K562 (cell line): ENCODE data around the gene TRMT10B. TPM values are rescaled to one million over a fixed set of nuclear protein-coding genes. Genes with fewer than 3 reads are reported as not detected.

Experiments used
- ARNT ChIP-seq, 2 experiments: fragments of 450-650 bp; IDR thresholded peaks; 2 replicates each; pipeline ENCODE4 v1.6.1; 2016; ENCODE audit warnings: mild to moderate bottlenecking in 1 of 2
- BCOR ChIP-seq: fragments of 450-650 bp; IDR thresholded peaks from 2 replicates; pipeline ENCODE4 v1.6.1; 2016
- BMI1 ChIP-seq: fragments of 150-350 bp; IDR thresholded peaks from 2 replicates; pipeline ENCODE4 v1.6.1; 2014; ENCODE audit warnings: low read length
- CSDE1 ChIP-seq, 2 experiments: fragments of 450-650 bp; IDR thresholded peaks; 2 replicates each; pipeline ENCODE4 v1.6.1; 2016; ENCODE audit warnings: mild to moderate bottlenecking in 1 of 2
- ESRRA ChIP-seq: fragments of 450-650 bp; IDR thresholded peaks from 2 replicates; pipeline ENCODE4 v1.6.1; 2014; ENCODE audit warnings: low read depth, mild to moderate bottlenecking, moderate library complexity, borderline replicate concordance
- ETS1 ChIP-seq: conservative IDR thresholded peaks from 2 replicates; pipeline ENCODE4 v1.6.1; 2011; ENCODE audit warnings: low read depth, mild to moderate bottlenecking, low read length; ENCODE audit not compliant: control insufficient read depth
- HCFC1 ChIP-seq: IDR thresholded peaks from 2 replicates; pipeline ENCODE4 v1.6.1; 2012; ENCODE audit warnings: low read depth, low read length, improper control_type of control experiment
- KAT2B ChIP-seq: IDR thresholded peaks from one replicate; pipeline ENCODE4 v1.6.1; 2012; ENCODE audit warnings: low read depth, mild to moderate bottlenecking, control low read depth, inconsistent platforms, low read length, moderate library complexity
- KDM4B ChIP-seq, 2 experiments: fragments of 450-650 bp in 1 of 2; sonication (generic) in 1 of 2; IDR thresholded peaks; 2 replicates each; pipeline ENCODE4 v1.6.1; 2016 to 2017; ENCODE audit warnings: borderline replicate concordance in 2 of 2, antibody characterized with exemption in 1 of 2, low read depth in 1 of 2, mild to moderate bottlenecking in 1 of 2
- MNT ChIP-seq, 2 experiments: fragments of 450-650 bp; conservative IDR thresholded peaks; 2 replicates each; pipeline ENCODE4 v1.6.1; 2017; ENCODE audit warnings: mild to moderate bottlenecking in 2 of 2, moderate library complexity in 2 of 2
- MTA1 ChIP-seq: fragments of 450-650 bp; IDR thresholded peaks from 2 replicates; pipeline ENCODE4 v1.6.1; 2017; ENCODE audit warnings: borderline replicate concordance
- NCOA2 ChIP-seq, 2 experiments: fragments of 450-650 bp; IDR thresholded peaks; 2 replicates each; pipeline ENCODE4 v1.6.1; 2018; ENCODE audit warnings: mild to moderate bottlenecking in 2 of 2, moderate library complexity in 1 of 2; ENCODE audit not compliant: partially characterized antibody in 2 of 2
- NCOA6 ChIP-seq: fragments of 450-650 bp; IDR thresholded peaks from 2 replicates; pipeline ENCODE4 v1.6.1; 2017; ENCODE audit warnings: mild to moderate bottlenecking
- NCOR1 ChIP-seq: fragments of 450-650 bp; IDR thresholded peaks from 2 replicates; pipeline ENCODE4 v1.6.1; 2016; ENCODE audit warnings: mild to moderate bottlenecking, moderate library complexity
- NR0B1 ChIP-seq: fragments of 450-650 bp; IDR thresholded peaks from one replicate; pipeline ENCODE4 v1.6.1; 2018; ENCODE audit warnings: mild to moderate bottlenecking, moderate library complexity; ENCODE audit not compliant: partially characterized antibody
- POLR2A ChIP-seq: fragments of 450-650 bp; conservative IDR thresholded peaks from 2 replicates; pipeline ENCODE4 v1.6.1; 2016
- RBBP5 ChIP-seq: fragments of 200-600 bp; sonication (generic); IDR thresholded peaks from 2 replicates; pipeline ENCODE4 v1.6.1; 2012; ENCODE audit warnings: borderline replicate concordance, mild to moderate bottlenecking, low read length, control low read depth, inconsistent platforms; ENCODE audit not compliant: insufficient read depth, poor library complexity, severe bottlenecking
- SIN3A ChIP-seq, 2 experiments: fragments of 150-350 bp in 1 of 2; IDR thresholded peaks; 2 replicates each; pipeline ENCODE4 v1.6.1; 2011 to 2016; ENCODE audit warnings: borderline replicate concordance in 2 of 2, low read depth in 2 of 2, low read length in 2 of 2, mild to moderate bottlenecking in 2 of 2, moderate library complexity in 2 of 2; ENCODE audit not compliant: control insufficient read depth in 1 of 2
- SMAD3 ChIP-seq: fragments of 450-650 bp; formaldehyde crosslinking; conservative IDR thresholded peaks from 2 replicates; pipeline ENCODE4 v1.4.0; 2020; ENCODE audit warnings: mild to moderate bottlenecking
- ZBTB33 ChIP-seq: sonication (generic); formaldehyde crosslinking; IDR thresholded peaks from 2 replicates; pipeline ENCODE4 v1.8.1; 2023; ENCODE audit warnings: mild to moderate bottlenecking, missing genetic modification reagents
- ZNF507 ChIP-seq: conservative IDR thresholded peaks from 2 replicates; pipeline ENCODE4 v1.6.1; 2017; ENCODE audit warnings: missing genetic modification characterization, missing compliant biosample characterization
- ZNF830 ChIP-seq: fragments of 250-450 bp; sonication (Bioruptor Pico); IDR thresholded peaks from 2 replicates; pipeline ENCODE4 v1.5.0; 2021; ENCODE audit warnings: mild to moderate bottlenecking
- polyA plus RNA-seq, 8 experiments: library from polyadenylated mRNA; depleted of rRNA in 4 of 8; stranded (reverse) in 5 of 8; unstranded in 3 of 8; fragments of >200 nt; fragmentation: Nextera tagmentation in 2 of 8; fragmentation: Illumina TruSeq in 1 of 8; extraction: Ambion mirVana in 2 of 8; extraction: Trizol in 1 of 8; gene quantifications; 2 replicates each; pipeline versions ENCODE4 v1.2.1 to v1.2.3, GENCODE V29; 2011 to 2014; ENCODE audit warnings: inconsistent platforms in 1 of 8, missing spikeins in 1 of 8
- total RNA-seq, 7 experiments: library from RNA; depleted of rRNA in 6 of 7; stranded (reverse); fragments of >200 nt in 6 of 7; fragmentation: Illumina TruSeq in 2 of 7; extraction: Trizol in 2 of 7; gene quantifications; 2 replicates each; pipeline versions ENCODE4 v1.2.1 to v1.2.3, GENCODE V29; 2011 to 2021; ENCODE audit warnings: low replicate concordance in 1 of 7

The TRMT10B gene
- total and polyA plus RNA-seq, 9 of the 15 experiments (the other 6 are each of a cell fraction or from before 2014, with no cell fraction given): 2.9 to 13.4 (median 7.0) TPM

- TF ChIP-seq SIN3A (IDR thresholded peaks at IDR 0.05; ENCODE audit: borderline replicate concordance in 2 of 2, control insufficient read depth in 1 of 2, low read depth in 2 of 2, low read length in 2 of 2) (peak; percentile 83 to 92; a peak in 3 of 4 replicates), ZNF830 (CRISPR knock-in tag) (no peak), MTA1 (no peak), BCOR (peak; percentile 20), NR0B1 (no peak), NCOA6 (no peak), NCOR1 (no peak), POLR2A (peak; percentile 98), ZBTB33 (CRISPR knock-in tag) (no peak), SMAD3 (no peak), ZNF507 (tag) (no peak), BMI1 (no peak), CSDE1 (IDR thresholded peaks at IDR 0.05) (no peak; a peak in 1 of 4 replicates), KAT2B (no peak), NCOA2 (IDR thresholded peaks at IDR 0.05; ENCODE audit: partially characterized antibody in 2 of 2) (no peak), ESRRA (peak; percentile 59; the same call in 1 of the 2 replicates), ARNT (IDR thresholded peaks at IDR 0.05) (no peak), KDM4B (IDR thresholded peaks at IDR 0.05; ENCODE audit: borderline replicate concordance in 2 of 2, low read depth in 1 of 2) (peak in 1 of 2 experiments; percentile 98; a peak in 2 of 4 replicates), MNT (conservative IDR thresholded peaks at IDR 0.05) (peak; percentile 86 to 94), HCFC1 (peak; percentile 77), ETS1 (peak; percentile 87), RBBP5 (peak; percentile 98)
Measured at GRCh38 chr9:37784616-37785483, 31.2 kb downstream of the TRMT10B start, which contains the start of gene EXOSC3 (continued).
